ENCODE measurements around the gene CMC2. TPM values are rescaled to one million over a fixed set of nuclear protein-coding genes. Genes with fewer than 3 reads are reported as not detected.

Gene CMC2
- polyA plus RNA-seq, 1 donor from 2014 or later, result 172 TPM

GRCh38 chr16:80990577-80990976, 16.1 kb downstream of the CMC2 start:
- Histone ChIP-seq H3F3A (ENCODE audit: insufficient read depth, low read length, poor library complexity, severe bottlenecking) (no peaks in the 10 kb centered on the region), H3K9me3 (ENCODE audit: low read length) (no peaks in the 10 kb centered on the region), H3K9me2 (ENCODE audit: insufficient read depth, low read length) (no peaks in the 10 kb centered on the region), H3K4me2 (ENCODE audit: low read length) (no peak overlapping the region), H3K4me3 (ENCODE audit: low read length) (no peak overlapping the region), H3K27me3 (ENCODE audit: insufficient read depth, low read depth, low read length) (no peaks in the 10 kb centered on the region), H4K20me1 (ENCODE audit: insufficient read depth) (no peaks in the 10 kb centered on the region), H3K36me3 (ENCODE audit: insufficient read depth, low read length) (no peaks in the 10 kb centered on the region), H3K79me2 (replicated peaks; ENCODE audit: insufficient read depth, low read length) (peaks cover 5% of the 10 kb centered on the region), H2AFZ (ENCODE audit: low read depth, low read length) (no peak overlapping the region), H3K27ac (ENCODE audit: low read length) (no peak overlapping the region), H3K9ac (ENCODE audit: low read length) (no peak overlapping the region)
- TF ChIP-seq SMC3 (conservative IDR thresholded peaks at IDR 0.05; ENCODE audit: poor library complexity), result no peak
- TF ChIP-seq REST (IDR thresholded peaks at IDR 0.05; ENCODE audit: borderline replicate concordance), result no peak
- no peak for TF ChIP-seq CTCF (IDR thresholded peaks at IDR 0.05; ENCODE audit: poor library complexity, severe bottlenecking)
- no peak for TF ChIP-seq MXI1 (conservative IDR thresholded peaks at IDR 0.05; ENCODE audit: poor library complexity, severe bottlenecking)
- no peak for TF ChIP-seq POLR2AphosphoS5 (IDR thresholded peaks at IDR 0.05)
- no peak for TF ChIP-seq RAD21 (conservative IDR thresholded peaks at IDR 0.05)
- TF ChIP-seq EZH2 (IDR thresholded peaks at IDR 0.05; ENCODE audit: borderline replicate concordance, insufficient read depth, low read length, poor library complexity, severe bottlenecking), result no peak
- no peak for TF ChIP-seq EP300 (conservative IDR thresholded peaks at IDR 0.05; ENCODE audit: poor library complexity, severe bottlenecking)
- no peak for TF ChIP-seq TAF1 (IDR thresholded peaks at IDR 0.05; ENCODE audit: low read depth)

- TF ChIP-seq EP300 (conservative IDR thresholded peaks at IDR 0.05; ENCODE audit: poor library complexity, severe bottlenecking), result no peak
- no peak for TF ChIP-seq CTCF (IDR thresholded peaks at IDR 0.05; ENCODE audit: poor library complexity, severe bottlenecking)
- TF ChIP-seq MXI1 (conservative IDR thresholded peaks at IDR 0.05; ENCODE audit: poor library complexity, severe bottlenecking), result no peak
- no peak for TF ChIP-seq RAD21 (conservative IDR thresholded peaks at IDR 0.05)
- TF ChIP-seq EZH2 (IDR thresholded peaks at IDR 0.05; ENCODE audit: borderline replicate concordance, insufficient read depth, low read length, poor library complexity, severe bottlenecking), result no peak
- TF ChIP-seq TAF1 (IDR thresholded peaks at IDR 0.05; ENCODE audit: low read depth), result no peak
- no peak for TF ChIP-seq SMC3 (conservative IDR thresholded peaks at IDR 0.05; ENCODE audit: poor library complexity)
- TF ChIP-seq POLR2AphosphoS5 (IDR thresholded peaks at IDR 0.05), result no peak
- no peak for TF ChIP-seq REST (IDR thresholded peaks at IDR 0.05; ENCODE audit: borderline replicate concordance)
- Histone ChIP-seq H3K9me3 (ENCODE audit: low read length) (no peaks in the 10 kb centered on the region), H3K36me3 (ENCODE audit: insufficient read depth, low read length) (no peaks in the 10 kb centered on the region), H3K9ac (ENCODE audit: low read length) (no peak overlapping the region), H3K4me2 (ENCODE audit: low read length) (no peak overlapping the region), H3K79me2 (replicated peaks; ENCODE audit: insufficient read depth, low read length) (peaks cover 5% of the 10 kb centered on the region), H3K9me2 (ENCODE audit: insufficient read depth, low read length) (no peaks in the 10 kb centered on the region), H3F3A (ENCODE audit: insufficient read depth, low read length, poor library complexity, severe bottlenecking) (no peaks in the 10 kb centered on the region), H3K4me3 (ENCODE audit: low read length) (no peak overlapping the region), H3K27me3 (ENCODE audit: insufficient read depth, low read depth, low read length) (no peaks in the 10 kb centered on the region), H4K20me1 (ENCODE audit: insufficient read depth) (no peaks in the 10 kb centered on the region), H2AFZ (ENCODE audit: low read depth, low read length) (no peak overlapping the region), H3K27ac (ENCODE audit: low read length) (no peak overlapping the region)
Measured at GRCh38 chr16:80989801-80990200, 16.9 kb downstream of the CMC2 start.
